GM21576 (cell line): ENCODE data around the gene FAM228B.
"Not testable (repeated sequence)": the region's sequence is repeated elsewhere in the genome, so short reads cannot be mapped to it uniquely, and the experiment has no call there.

Experiments used
- ATAC-seq: cut with Tn5 transposase; IDR thresholded peaks from one replicate; pipeline ENCODE4 v1.9.1; 2021; ENCODE audit warnings: mild to moderate bottlenecking, moderate library complexity; ENCODE audit not compliant: unreplicated experiment

Gene FAM228B

GRCh38 chr2:24153478-24153877, 30.2 kb downstream of the FAM228B start:
- ATAC-seq = no peak

GRCh38 chr2:24158131-24158530, 34.9 kb downstream of the FAM228B start:
- no peak for ATAC-seq

GRCh38 chr2:24159708-24160107, 36.4 kb downstream of the FAM228B start:
- no peak for ATAC-seq

- no peak for ATAC-seq
Observed at GRCh38 chr2:24160761-24161160, 37.5 kb downstream of the FAM228B start.

GRCh38 chr2:24162494-24162893, 39.2 kb downstream of the FAM228B start:
- no peak for ATAC-seq

GRCh38 chr2:24163186-24163585, 39.9 kb downstream of the FAM228B start:
- ATAC-seq = no peak

- no peak for ATAC-seq
Observed at GRCh38 chr2:24163601-24164000, 40.3 kb downstream of the FAM228B start.

GRCh38 chr2:24164416-24164973, 41.2 kb downstream of the FAM228B start:
- ATAC-seq = peak; percentile 64

- ATAC-seq = no peak
Observed at GRCh38 chr2:24169023-24169422, 45.8 kb downstream of the FAM228B start.

GRCh38 chr2:24174851-24175277, 51.6 kb downstream of the FAM228B start, which contains the start of gene FAM228A:
TSS of gene FAM228A (plus strand) at chr2:24175053. CDS start at chr2:24175481, 428 bp downstream.
- ATAC-seq = no peak

- no peak for ATAC-seq
Observed at GRCh38 chr2:24175631-24176187, 52.4 kb downstream of the FAM228B start.

- ATAC-seq = no peak
Observed at GRCh38 chr2:24176326-24176725, 53.1 kb downstream of the FAM228B start.

GRCh38 chr2:24179683-24180082, 56.4 kb downstream of the FAM228B start:
- peak; percentile 52 for ATAC-seq

GRCh38 chr2:24181849-24182248, 58.6 kb downstream of the FAM228B start:
- ATAC-seq = no peak

- ATAC-seq = no peak
Observed at GRCh38 chr2:24182507-24182906, 59.2 kb downstream of the FAM228B start.

- ATAC-seq = no peak
Observed at GRCh38 chr2:24183366-24184069, 60.2 kb downstream of the FAM228B start.

- no peak for ATAC-seq
Observed at GRCh38 chr2:24189551-24189950, 66.3 kb downstream of the FAM228B start.

- no peak for ATAC-seq
Observed at GRCh38 chr2:24190503-24190902, 67.2 kb downstream of the FAM228B start.

GRCh38 chr2:24191156-24191555, 67.9 kb downstream of the FAM228B start:
- ATAC-seq = no peak

- ATAC-seq = no peak
Observed at GRCh38 chr2:24191848-24192247, 68.6 kb downstream of the FAM228B start.

GRCh38 chr2:24197213-24197612, 73.9 kb downstream of the FAM228B start:
- ATAC-seq = not testable (repeated sequence)

- ATAC-seq = no peak
Observed at GRCh38 chr2:24199968-24200590, 76.8 kb downstream of the FAM228B start.
